Activated CD8-positive, alpha-beta T cell treated with anti-CD3 and anti-CD28 coated beads for 36 hours (primary cell): ENCODE data around the gene SH3BGRL2. TPM values are rescaled to one million over a fixed set of nuclear protein-coding genes. Genes with fewer than 3 reads are reported as not detected.
"Not testable (repeated sequence)": the region's sequence is repeated elsewhere in the genome, so short reads cannot be mapped to it uniquely, and the experiment has no call there.

ENCODE experiments used
- ATAC-seq: fragments of 200-7000 bp; cut with Tn5 transposase; one replicate; pipeline ENCODE4 v1.10.0; 2021; ENCODE audit warnings: mild to moderate bottlenecking, moderate library complexity
- CTCF ChIA-PET: fragments of 350-600 bp; sonication (Branson Sonifier 250); formaldehyde crosslinking; loops from one replicate; lab custom pipeline; 2021; ENCODE audit warnings: antibody characterized with exemption; lab: Charles Lee
- POLR2A ChIA-PET: fragments of 350-600 bp; sonication (Branson Sonifier 250); formaldehyde crosslinking; loops from one replicate; lab custom pipeline; 2021; ENCODE audit warnings: antibody characterized with exemption; lab: Charles Lee
- DNase-seq: peaks from one replicate; pipeline ENCODE4 v3.0.0-alpha.2; 2020
- H3K27ac Mint-ChIP-seq: one replicate; pipeline ENCODE4 v1.8.0; 2021; ENCODE audit warnings: mild to moderate bottlenecking, mixed read lengths
- H3K27me3 Mint-ChIP-seq: one replicate; pipeline ENCODE4 v1.8.0; 2021; ENCODE audit warnings: mixed read lengths
- H3K36me3 Mint-ChIP-seq: one replicate; pipeline ENCODE4 v1.8.0; 2021; ENCODE audit warnings: low read depth, mixed read lengths
- H3K4me1 Mint-ChIP-seq: one replicate; pipeline ENCODE4 v1.8.0; 2021; ENCODE audit warnings: low read depth, mixed read lengths
- H3K4me3 Mint-ChIP-seq: one replicate; pipeline ENCODE4 v1.8.0; 2021; ENCODE audit warnings: mild to moderate bottlenecking, moderate library complexity, mixed read lengths
- H3K9me3 Mint-ChIP-seq: one replicate; pipeline ENCODE4 v1.8.0; 2021; ENCODE audit warnings: mixed read lengths
- CTCF ChIP-seq: fragments of 200-600 bp; IDR thresholded peaks from one replicate; pipeline ENCODE4 v1.8.0; 2022; ENCODE audit warnings: antibody characterized with exemption, mild to moderate bottlenecking
- intact Hi-C: fragments of 100-400 bp; cut with micrococcal nuclease; formaldehyde crosslinking; loops from one replicate; pipeline ENCODE4 v1.10.0; 2022
- total RNA-seq, 2 experiments: library from RNA; stranded (reverse); gene quantifications; one replicate each; pipeline ENCODE4 v1.2.3, GENCODE V29; 2021

The SH3BGRL2 gene
- total RNA-seq, 2 experiments from 2014 or later: 0.54 to 0.70 TPM

- ATAC-seq: no peak
- Mint-ChIP-seq H3K4me1 (peaks cover 2% of the 10 kb centered on the region), H3K27me3 (peaks cover 2% of the 10 kb centered on the region), H3K27ac (no peak overlapping the region), H3K4me3 (no peak overlapping the region), H3K36me3 (no peaks in the 10 kb centered on the region), H3K9me3 (no peaks in the 10 kb centered on the region)
- intact Hi-C loops: no loop called here
- no peak for TF ChIP-seq CTCF
- no peak for DNase-seq
- ChIA-PET CTCF (no interaction called here), POLR2A (no interaction called here)
Measured at GRCh38 chr6:79648328-79648727, 17.2 kb downstream of the SH3BGRL2 start.

GRCh38 chr6:79649016-79649415, 17.9 kb downstream of the SH3BGRL2 start:
- no peak for ATAC-seq
- H3K9me3 Mint-ChIP-seq: no peaks in the 10 kb centered on the region
- CTCF ChIA-PET: interaction anchor here (1.0 kb wide), 1 partner anchor 65 kb away, joined by 4 read pairs; no protein-coding TSS in a partner anchor
- no peak for DNase-seq
- intact Hi-C loops: no loop called here
- peaks cover under 1% of the 10 kb centered on the region for H3K27me3 Mint-ChIP-seq
- no peaks in the 10 kb centered on the region for H3K36me3 Mint-ChIP-seq
- TF ChIP-seq CTCF: no peak
- POLR2A ChIA-PET: no interaction called here
- peaks cover 2% of the 10 kb centered on the region for H3K4me1 Mint-ChIP-seq
- H3K27ac Mint-ChIP-seq: no peak overlapping the region
- H3K4me3 Mint-ChIP-seq: no peak overlapping the region

- Mint-ChIP-seq H3K9me3 (no peaks in the 10 kb centered on the region), H3K4me3 (no peak overlapping the region), H3K27me3 (no peaks in the 10 kb centered on the region), H3K4me1 (peaks cover 2% of the 10 kb centered on the region), H3K27ac (no peak overlapping the region), H3K36me3 (no peaks in the 10 kb centered on the region)
- CTCF ChIA-PET: no interaction called here
- TF ChIP-seq CTCF: no peak
- intact Hi-C loops: no loop called here
- DNase-seq: no peak
- POLR2A ChIA-PET: no interaction called here
- ATAC-seq: no peak
Measured at GRCh38 chr6:79650950-79651349, 19.8 kb downstream of the SH3BGRL2 start.

- CTCF ChIA-PET: interaction anchor here (1.2 kb wide), 1 partner anchor 10 kb away, joined by 3 read pairs; no protein-coding TSS in a partner anchor
Measured at GRCh38 chr6:79656134-79656533, 25.0 kb downstream of the SH3BGRL2 start.

GRCh38 chr6:79657238-79657637, 26.1 kb downstream of the SH3BGRL2 start:
- Mint-ChIP-seq H3K36me3 (no peaks in the 10 kb centered on the region), H3K27ac (no peak overlapping the region), H3K4me1 (peaks cover 3% of the 10 kb centered on the region), H3K27me3 (no peaks in the 10 kb centered on the region), H3K4me3 (no peak overlapping the region), H3K9me3 (peaks cover 3% of the 10 kb centered on the region)
- no peak for TF ChIP-seq CTCF
- DNase-seq (no peak), ATAC-seq (no peak)
- CTCF ChIA-PET: no interaction called here
- POLR2A ChIA-PET: no interaction called here
- intact Hi-C loops: no loop called here

More at GRCh38 chr6:79656134-79656533, 25.0 kb downstream of the SH3BGRL2 start:
- Mint-ChIP-seq H3K27me3 (no peaks in the 10 kb centered on the region), H3K9me3 (peaks cover 3% of the 10 kb centered on the region), H3K4me3 (no peak overlapping the region), H3K36me3 (no peaks in the 10 kb centered on the region), H3K4me1 (peaks cover 3% of the 10 kb centered on the region), H3K27ac (no peak overlapping the region)
- no peak for TF ChIP-seq CTCF
- intact Hi-C loops: no loop called here
- DNase-seq (no peak), ATAC-seq (no peak)
- POLR2A ChIA-PET: no interaction called here

- H3K4me3 Mint-ChIP-seq, ATAC-seq, H3K9me3 Mint-ChIP-seq, DNase-seq, intact Hi-C loops, H3K36me3 Mint-ChIP-seq, H3K27me3 Mint-ChIP-seq, H3K27ac Mint-ChIP-seq, POLR2A ChIA-PET: not testable (repeated sequence)
- H3K4me1 Mint-ChIP-seq: peaks cover 14% of the 10 kb centered on the region
- CTCF ChIA-PET: interaction anchor here (1.0 kb wide), 1 partner anchor 93 kb away, joined by 3 read pairs; no protein-coding TSS in a partner anchor
Measured at GRCh38 chr6:79663655-79664054, 32.5 kb downstream of the SH3BGRL2 start.
